GM21723 (cell line): Measurements from ENCODE around the gene STYXL1.
"Not testable (repeated sequence)": the region's sequence is repeated elsewhere in the genome, so short reads cannot be mapped to it uniquely, and the experiment has no call there.

Experiments used
- ATAC-seq: cut with Tn5 transposase; IDR thresholded peaks from one replicate; pipeline ENCODE4 v1.9.1; 2021; ENCODE audit warnings: mild to moderate bottlenecking, moderate library complexity; ENCODE audit not compliant: unreplicated experiment

STYXL1 gene

GRCh38 chr7:76066716-76067503 lies 19.1 kb upstream of the STYXL1 start:
- ATAC-seq = no peak

- ATAC-seq = no peak
Measured at GRCh38 chr7:76065016-76065612, 17.3 kb upstream of the STYXL1 start.

GRCh38 chr7:76064208-76064970 lies 16.6 kb upstream of the STYXL1 start:
- ATAC-seq = no peak

GRCh38 chr7:76063525-76063924 lies 15.7 kb upstream of the STYXL1 start:
- ATAC-seq = no peak

- no peak for ATAC-seq
Measured at GRCh38 chr7:76063114-76063513, 15.3 kb upstream of the STYXL1 start.

GRCh38 chr7:76062254-76062653 lies 14.5 kb upstream of the STYXL1 start:
- no peak for ATAC-seq

GRCh38 chr7:76060842-76061241 lies 13.0 kb upstream of the STYXL1 start:
- ATAC-seq = no peak

- not testable (repeated sequence) for ATAC-seq
Measured at GRCh38 chr7:76058745-76059144, 10.9 kb upstream of the STYXL1 start.

- no peak for ATAC-seq
Measured at GRCh38 chr7:76057813-76058145, 10.0 kb upstream of the STYXL1 start.

GRCh38 chr7:76057103-76057812 lies 9.5 kb upstream of the STYXL1 start:
- no peak for ATAC-seq

GRCh38 chr7:76056241-76056640 lies 8.4 kb upstream of the STYXL1 start:
- no peak for ATAC-seq

- no peak for ATAC-seq
Measured at GRCh38 chr7:76054123-76055120, 6.6 kb upstream of the STYXL1 start.

- ATAC-seq = no peak
Measured at GRCh38 chr7:76053461-76053860, 5.7 kb upstream of the STYXL1 start.

GRCh38 chr7:76052681-76053080 lies 4.9 kb upstream of the STYXL1 start:
- ATAC-seq = not testable (repeated sequence)

- no peak for ATAC-seq
Measured at GRCh38 chr7:76051840-76052239, 4.0 kb upstream of the STYXL1 start.

GRCh38 chr7:76050545-76050944 lies 2.7 kb upstream of the STYXL1 start:
- ATAC-seq = no peak

GRCh38 chr7:76049295-76049694 lies 1.5 kb upstream of the STYXL1 start:
- no peak for ATAC-seq

GRCh38 chr7:76048668-76048988 lies 828 bp upstream of the STYXL1 start:
- peak; percentile 16 for ATAC-seq

GRCh38 chr7:76047305-76047810 lies 442 bp downstream of the STYXL1 start:
- ATAC-seq = peak; percentile 15

- ATAC-seq = no peak
Measured at GRCh38 chr7:76044375-76044865, 3.4 kb downstream of the STYXL1 start.
